Caki2 (cell line): ENCODE results near the gene NUDCD3. TPM values are rescaled to one million over a fixed set of nuclear protein-coding genes. Genes with fewer than 3 reads are reported as not detected.

Experiments
- DNase-seq: peaks from one replicate; pipeline ENCODE4 v3.0.0-alpha.2; 2015; ENCODE audit warnings: low read depth
- in situ Hi-C: cut with HindIII; loops from 2 replicates; pipeline ENCODE4 v1.10.0; 2016; ENCODE audit warnings: low sequenced_read_pairs, low pct_unique_long_range_greater_than_20kb, mixed read lengths
- total RNA-seq: library from RNA; depleted of rRNA; stranded (reverse); fragments of >200 nt; shearing (Covaris generic); gene quantifications from 2 replicates; pipeline ENCODE4 v1.2.3, GENCODE V29; 2014; ENCODE audit warnings: low replicate concordance

The NUDCD3 gene
- total RNA-seq, 1 experiment from 2014 or later, result 30.3 TPM

- DNase-seq, result no peak
- in situ Hi-C loops, result no loop called here
Observed at GRCh38 chr7:44488955-44489354, 1.5 kb downstream of the NUDCD3 start.

GRCh38 chr7:44486693-44487092 is 3.8 kb downstream of the NUDCD3 start:
- in situ Hi-C loops, result no loop called here
- DNase-seq, result peak; percentile 46

- no peak for DNase-seq
- in situ Hi-C loops, result no loop called here
Observed at GRCh38 chr7:44486001-44486400, 4.5 kb downstream of the NUDCD3 start.

- in situ Hi-C loops, result no loop called here
- no peak for DNase-seq
Observed at GRCh38 chr7:44484482-44485313, 5.8 kb downstream of the NUDCD3 start.

DNA sequence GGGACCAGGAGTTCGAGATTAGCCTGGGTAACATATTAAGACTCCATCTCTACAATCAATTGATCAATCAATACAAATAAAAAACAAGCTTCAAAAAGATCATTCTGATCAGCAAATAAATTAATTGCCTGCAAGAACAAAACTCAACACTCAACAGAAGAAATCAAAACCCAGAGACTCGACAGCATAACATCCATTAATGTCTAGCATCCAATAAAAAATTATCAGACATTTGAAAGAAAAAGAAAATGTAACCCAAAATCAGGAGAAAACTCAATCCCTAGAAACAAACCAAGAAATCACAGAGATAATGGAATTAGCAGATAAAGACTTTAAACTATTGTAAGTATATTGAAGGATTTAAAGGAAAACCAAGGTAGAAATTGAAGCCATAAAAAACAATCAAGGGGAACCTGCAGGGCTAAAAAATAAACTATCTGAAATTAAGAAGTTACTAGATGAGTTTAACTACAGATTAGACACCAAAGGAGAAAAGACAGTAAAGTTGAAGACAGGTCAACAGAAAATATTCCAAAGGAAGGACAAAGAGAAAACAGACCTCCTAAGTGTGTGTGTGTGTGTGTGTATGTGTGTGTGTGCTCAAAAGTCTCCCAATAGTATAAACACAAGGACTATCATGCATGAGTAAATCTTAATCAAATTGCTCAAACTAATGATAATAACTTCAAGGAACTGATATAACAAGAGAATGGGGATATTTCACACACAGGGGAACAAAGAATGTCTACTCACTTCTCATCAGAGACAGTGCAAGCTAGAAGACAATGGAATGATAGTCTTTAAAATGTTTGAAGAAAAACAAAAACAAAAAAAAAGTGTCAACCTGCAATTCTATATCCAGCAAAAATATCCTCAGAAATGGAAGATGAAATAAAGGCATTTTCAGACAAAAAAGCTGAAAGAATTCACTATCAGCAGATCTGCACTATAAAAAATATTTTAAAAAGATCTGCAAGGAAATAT is 7.7 kb downstream of the NUDCD3 start:
- DNase-seq, result no peak
- in situ Hi-C loops, result no loop called here

DNA sequence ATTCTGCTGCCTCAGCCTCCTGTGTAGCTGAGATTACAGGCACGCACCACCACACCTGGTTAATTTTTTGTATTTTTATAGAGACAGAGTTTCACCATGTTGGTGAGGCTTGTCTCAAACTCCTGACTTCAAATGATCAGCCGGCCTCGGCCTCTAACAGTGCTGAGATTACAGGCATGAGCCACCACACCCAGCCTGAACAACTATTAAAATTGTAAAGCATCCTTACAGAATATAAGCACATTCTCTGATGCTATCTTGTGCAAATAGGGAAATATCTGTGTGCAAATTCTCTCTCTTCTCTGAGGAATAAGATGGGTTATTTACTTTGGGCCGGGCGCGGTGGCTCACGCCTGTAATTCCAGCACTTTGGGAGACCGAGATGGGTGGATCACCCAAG is 12.5 kb downstream of the NUDCD3 start:
- DNase-seq, result no peak
- in situ Hi-C loops, result no loop called here

DNA sequence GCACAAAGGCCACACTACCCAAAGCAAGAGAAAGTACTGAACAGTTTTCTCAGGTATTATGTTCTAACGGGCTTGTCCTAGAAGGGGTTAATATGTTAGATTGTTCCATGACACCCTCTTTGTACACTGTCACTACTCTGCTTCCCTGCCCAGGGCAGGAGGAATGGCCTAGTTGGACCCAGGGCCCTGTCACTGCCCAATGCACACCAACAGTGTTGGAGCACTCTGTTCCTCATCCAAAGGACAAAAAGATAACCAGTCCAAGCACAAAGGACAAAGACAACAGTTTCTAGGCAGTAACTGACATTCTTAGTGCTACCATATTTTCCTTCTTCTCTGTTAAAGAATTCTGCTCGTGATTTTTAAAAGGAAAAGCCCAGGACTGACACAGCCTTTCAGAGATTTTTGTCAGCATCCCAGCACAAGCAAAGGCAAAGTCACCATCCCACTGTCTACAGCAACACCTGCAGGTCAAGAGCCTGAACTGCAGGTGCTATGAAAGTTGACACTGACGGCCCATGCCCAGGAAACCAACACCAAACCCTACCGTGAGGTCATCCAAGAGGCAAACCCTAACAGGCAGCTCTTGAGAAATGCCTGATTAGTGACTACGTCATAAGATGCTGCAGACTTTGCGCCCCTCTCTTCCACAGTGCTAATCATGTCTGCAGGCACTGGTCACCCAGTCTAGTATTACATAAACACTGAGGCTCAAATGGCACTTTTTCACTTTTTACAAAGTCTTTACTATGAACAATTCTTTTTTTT is 13.2 kb downstream of the NUDCD3 start:
- peak; percentile 81 for DNase-seq
- in situ Hi-C loops, result no loop called here

- in situ Hi-C loops, result no loop called here
- no peak for DNase-seq
Observed at GRCh38 chr7:44476313-44476712, 14.1 kb downstream of the NUDCD3 start.

DNA sequence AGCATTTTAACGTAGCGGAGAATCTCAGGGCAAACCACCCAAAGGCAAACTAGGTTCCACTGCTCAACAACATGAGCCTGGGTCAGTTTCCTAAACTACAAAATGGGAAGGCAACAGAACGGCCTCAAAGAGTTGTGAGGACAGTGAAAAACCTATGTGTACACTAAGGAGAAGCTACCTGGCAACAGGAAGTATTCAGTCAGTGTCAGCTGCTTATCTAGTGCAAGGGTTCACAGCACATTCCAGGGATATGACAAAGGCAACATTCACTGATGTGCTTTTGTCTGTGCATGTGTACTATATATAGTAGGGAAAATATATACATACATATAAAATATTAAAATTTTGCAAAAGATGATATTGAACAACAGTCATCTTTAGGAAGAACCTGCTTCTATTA is 17.2 kb downstream of the NUDCD3 start:
- in situ Hi-C loops, result no loop called here
- no peak for DNase-seq

GRCh38 chr7:44472843-44473242 is 17.6 kb downstream of the NUDCD3 start:
- no peak for DNase-seq
- in situ Hi-C loops, result no loop called here

GRCh38 chr7:44471850-44472249 is 18.6 kb downstream of the NUDCD3 start:
- DNase-seq, result no peak
- in situ Hi-C loops, result no loop called here

DNA sequence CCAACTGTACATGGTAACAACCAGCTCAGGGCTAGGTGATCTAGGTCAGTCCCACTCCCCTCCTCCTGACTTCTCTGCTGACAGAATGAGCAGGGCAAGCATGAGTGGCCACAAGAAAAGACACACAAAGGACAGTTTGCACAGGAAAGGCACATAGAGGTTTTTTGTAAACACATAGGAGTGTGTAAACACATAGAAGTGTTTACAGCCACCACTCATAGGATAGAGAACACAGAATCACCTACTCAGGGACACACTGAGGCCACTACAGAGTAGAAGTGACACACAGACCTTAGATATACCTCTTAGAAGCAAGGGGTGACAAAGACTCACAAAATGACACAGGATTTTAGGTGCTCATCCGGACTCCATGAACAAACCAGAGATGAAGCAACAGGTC is 19.0 kb downstream of the NUDCD3 start:
- DNase-seq, result no peak
- in situ Hi-C loops, result no loop called here

DNA sequence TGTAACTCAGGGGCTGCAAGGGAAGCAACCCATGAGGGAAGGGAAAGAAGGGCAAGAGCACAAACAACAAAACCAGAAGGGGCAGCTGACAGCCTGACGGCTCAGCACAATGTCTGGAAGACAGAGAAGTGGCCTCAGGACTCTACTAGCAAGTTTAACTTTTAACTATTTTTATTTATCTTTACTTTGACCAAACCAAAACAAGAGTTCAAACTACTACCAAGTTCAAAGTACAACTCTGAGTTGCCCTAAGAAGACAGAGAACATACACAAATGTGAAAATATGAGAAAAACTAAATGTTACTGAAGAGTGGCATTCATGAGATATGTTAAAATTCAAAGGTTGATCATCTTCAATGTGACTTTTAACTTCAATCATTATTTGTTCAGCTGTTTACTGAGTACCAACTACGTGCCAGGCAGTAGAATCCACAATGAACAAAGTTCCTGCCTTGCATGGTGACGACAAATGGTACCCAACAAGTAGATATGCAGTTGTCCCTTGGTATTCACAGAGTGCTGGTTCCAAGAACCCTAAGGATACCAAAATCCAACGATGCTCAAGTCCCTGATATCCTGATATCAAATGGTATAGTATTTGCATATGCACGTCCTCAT is 19.7 kb downstream of the NUDCD3 start:
- no peak for DNase-seq
- in situ Hi-C loops, result no loop called here

DNA sequence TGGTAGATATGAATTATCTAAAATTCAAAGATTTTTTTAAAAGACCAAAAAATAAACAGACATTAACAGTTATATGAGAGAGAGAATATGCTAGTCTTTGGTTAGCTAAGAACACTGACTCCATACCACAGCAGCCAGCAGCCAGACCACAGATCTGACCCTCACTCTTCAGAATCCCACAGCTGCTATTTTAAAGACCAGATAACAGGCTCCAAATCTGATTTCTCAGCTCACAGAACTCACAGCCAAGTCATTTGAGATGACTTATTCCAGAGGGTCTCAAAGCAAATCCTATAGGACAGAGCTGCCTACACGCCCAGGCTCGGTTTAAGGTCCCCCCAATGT is 20.4 kb downstream of the NUDCD3 start:
- in situ Hi-C loops, result no loop called here
- no peak for DNase-seq

GRCh38 chr7:44469461-44470134 is 20.9 kb downstream of the NUDCD3 start:
- peak; percentile 65 for DNase-seq
- in situ Hi-C loops, result no loop called here

DNA sequence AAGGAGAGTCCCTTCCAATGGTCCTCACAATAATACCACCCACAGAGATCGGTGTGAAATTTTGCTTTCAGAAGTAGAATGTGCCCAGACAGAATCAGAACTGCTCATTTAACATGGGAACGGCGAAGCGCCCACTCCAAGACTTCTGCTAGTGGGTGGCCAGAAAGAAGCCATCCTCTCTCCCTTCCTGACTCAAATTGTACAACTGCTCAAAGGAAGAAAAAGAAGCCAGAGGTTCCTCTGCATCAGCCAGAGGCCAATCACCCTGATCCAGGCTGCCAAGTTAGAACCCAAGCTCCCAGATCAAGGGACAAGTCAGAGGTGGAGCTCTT is 23.3 kb downstream of the NUDCD3 start:
- in situ Hi-C loops, result no loop called here
- DNase-seq, result no peak

DNA sequence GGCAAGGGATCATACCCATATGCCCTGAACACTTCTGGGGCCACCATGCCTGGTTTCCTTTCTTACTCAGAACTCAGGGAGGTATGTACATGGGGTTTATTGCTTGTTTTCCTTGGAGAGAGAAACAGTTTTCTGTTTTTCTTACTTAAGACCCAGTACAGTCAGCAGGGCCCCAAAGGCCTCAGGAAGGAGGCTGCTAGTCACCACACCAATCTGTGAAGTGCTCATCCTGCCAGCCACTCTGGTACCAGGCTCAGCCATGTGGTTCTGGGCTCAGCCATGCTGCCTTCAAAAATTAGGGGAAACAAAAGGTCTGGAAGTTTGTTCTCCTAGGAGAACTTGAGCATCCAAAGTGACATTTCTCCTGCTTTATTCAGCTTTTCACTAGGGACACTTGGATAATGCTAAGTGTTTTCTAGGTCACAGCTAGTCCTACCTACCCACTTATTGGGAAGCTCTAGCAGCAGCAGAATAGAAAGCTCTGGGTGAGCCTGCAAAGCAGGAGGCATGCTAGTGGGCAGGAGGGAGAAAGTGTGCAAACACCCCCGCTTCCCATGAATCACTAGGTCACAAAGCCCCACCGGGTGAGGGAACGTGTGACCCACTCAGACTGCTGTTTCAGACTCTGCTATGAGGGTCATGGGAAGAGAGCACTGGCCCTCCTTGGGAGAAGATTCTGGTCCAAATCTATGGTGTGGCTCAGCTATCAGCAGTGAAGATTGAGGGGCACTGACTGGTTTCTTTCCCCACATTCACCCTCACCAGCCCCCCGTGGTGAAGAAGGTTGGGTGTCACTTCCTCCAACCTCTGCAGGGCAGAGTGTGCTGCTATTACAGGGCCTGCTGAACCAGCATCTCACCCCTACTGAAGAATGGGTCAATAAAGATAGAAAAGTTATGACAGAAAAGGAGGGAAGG is 23.9 kb downstream of the NUDCD3 start:
- in situ Hi-C loops, result no loop called here
- DNase-seq, result no peak
